Measurements from ENCODE around the gene ANKRD13B.

The ANKRD13B gene

GRCh38 chr17:29592850-29593551, at the start of gene ANKRD13B:
Gene ANKRD13B (plus strand): TSS chr17:29593132. CDS start chr17:29593622, 490 bp downstream.
- TF ChIP-seq CTCF (IDR thresholded peaks at IDR 0.05; ENCODE audit: low read depth, low read length) (no peak), EZH2phosphoT487 (IDR thresholded peaks at IDR 0.05; ENCODE audit: low read depth) (no peak)
- Histone ChIP-seq H3K4me3 (ENCODE audit: low read length) (peak within 1 kb of the TSS; percentile 90), H3K36me3 (replicated peaks; ENCODE audit: low read depth, low read length) (no peaks in the 10 kb centered on the region), H3K9me3 (ENCODE audit: insufficient read depth, low read length) (no peaks in the 10 kb centered on the region), H3K9ac (ENCODE audit: low read length) (peak within 1 kb of the TSS; percentile 67), H2AFZ (ENCODE audit: low read depth, low read length) (peak within 1 kb of the TSS; percentile 77), H3K4me2 (ENCODE audit: low read length) (peak within 1 kb of the TSS; percentile 98), H4K20me1 (ENCODE audit: insufficient read depth, low read length) (peaks cover 7% of the 10 kb centered on the region), H3K4me1 (ENCODE audit: low read length) (peaks cover 34% of the 10 kb centered on the region), H3K79me2 (ENCODE audit: low read length) (peaks cover 63% of the 10 kb centered on the region), H3K27ac (ENCODE audit: low read length) (peak within 1 kb of the TSS; percentile 75), H3K27me3 (ENCODE audit: low read depth, low read length) (no peaks in the 10 kb centered on the region)

- H3K9ac ChIP-seq (ENCODE audit: low read length) = no peak overlapping the region
- TF ChIP-seq CTCF (IDR thresholded peaks at IDR 0.05; ENCODE audit: low read depth, low read length) = no peak
- TF ChIP-seq EZH2phosphoT487 (IDR thresholded peaks at IDR 0.05; ENCODE audit: low read depth) = no peak
- H3K79me2 ChIP-seq (ENCODE audit: low read length) = no peaks in the 10 kb centered on the region
- H3K36me3 ChIP-seq (replicated peaks; ENCODE audit: low read depth, low read length) = peaks cover 20% of the 10 kb centered on the region
- H3K4me3 ChIP-seq (ENCODE audit: low read length) = no peak overlapping the region
- H3K9me3 ChIP-seq (ENCODE audit: insufficient read depth, low read length) = no peaks in the 10 kb centered on the region
- H3K4me1 ChIP-seq (ENCODE audit: low read length) = peaks cover 3% of the 10 kb centered on the region
- H2AFZ ChIP-seq (ENCODE audit: low read depth, low read length) = no peak overlapping the region
- H3K4me2 ChIP-seq (ENCODE audit: low read length) = no peak overlapping the region
- H3K27ac ChIP-seq (ENCODE audit: low read length) = no peak overlapping the region
- H4K20me1 ChIP-seq (ENCODE audit: insufficient read depth, low read length) = no peaks in the 10 kb centered on the region
- H3K27me3 ChIP-seq (ENCODE audit: low read depth, low read length) = no peaks in the 10 kb centered on the region
Observed at GRCh38 chr17:29544066-29544465, 48.9 kb upstream of the ANKRD13B start.

DNA sequence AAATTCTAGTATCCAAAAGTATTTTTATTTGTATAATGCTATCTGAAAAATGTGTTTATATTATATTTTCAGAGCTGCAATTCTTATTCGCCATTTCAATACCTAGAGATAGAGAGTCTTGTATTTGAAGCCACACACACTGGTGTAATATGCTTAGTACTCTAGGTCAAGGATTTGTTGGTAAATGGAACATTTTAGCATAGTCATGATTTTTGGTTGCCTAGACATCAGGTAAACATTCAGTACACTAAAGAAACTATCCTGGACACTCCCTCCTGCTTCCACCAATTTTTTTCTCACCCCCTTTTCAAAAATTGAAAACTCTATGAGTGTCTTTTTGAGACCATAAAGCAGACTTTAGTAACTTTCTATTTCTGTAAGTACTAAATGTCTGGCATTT, 46.8 kb upstream of the ANKRD13B start:
- Histone ChIP-seq H4K20me1 (ENCODE audit: insufficient read depth, low read length) (no peaks in the 10 kb centered on the region; the same call in 1 of the 2 replicates), H3K27ac (ENCODE audit: low read length) (no peak overlapping the region), H2AFZ (ENCODE audit: low read depth, low read length) (no peak overlapping the region), H3K79me2 (ENCODE audit: low read length) (no peaks in the 10 kb centered on the region), H3K4me1 (ENCODE audit: low read length) (peaks cover 6% of the 10 kb centered on the region), H3K4me2 (ENCODE audit: low read length) (no peak overlapping the region), H3K27me3 (ENCODE audit: low read depth, low read length) (no peaks in the 10 kb centered on the region), H3K9me3 (ENCODE audit: insufficient read depth, low read length) (no peaks in the 10 kb centered on the region), H3K9ac (ENCODE audit: low read length) (no peak overlapping the region), H3K36me3 (replicated peaks; ENCODE audit: low read depth, low read length) (peaks cover 21% of the 10 kb centered on the region), H3K4me3 (ENCODE audit: low read length) (no peak overlapping the region)
- no peak for TF ChIP-seq CTCF (IDR thresholded peaks at IDR 0.05; ENCODE audit: low read depth, low read length)
- TF ChIP-seq EZH2phosphoT487 (IDR thresholded peaks at IDR 0.05; ENCODE audit: low read depth) = no peak

GRCh38 chr17:29546830-29547229, 46.1 kb upstream of the ANKRD13B start:
- Histone ChIP-seq H2AFZ (ENCODE audit: low read depth, low read length) (no peak overlapping the region), H3K79me2 (ENCODE audit: low read length) (no peaks in the 10 kb centered on the region), H3K4me3 (ENCODE audit: low read length) (no peak overlapping the region), H3K36me3 (replicated peaks; ENCODE audit: low read depth, low read length) (peaks cover 28% of the 10 kb centered on the region), H3K27me3 (ENCODE audit: low read depth, low read length) (no peaks in the 10 kb centered on the region), H3K27ac (ENCODE audit: low read length) (no peak overlapping the region), H3K4me1 (ENCODE audit: low read length) (peaks cover 6% of the 10 kb centered on the region), H3K9ac (ENCODE audit: low read length) (no peak overlapping the region), H4K20me1 (ENCODE audit: insufficient read depth, low read length) (no peaks in the 10 kb centered on the region; the same call in 1 of the 2 replicates), H3K4me2 (ENCODE audit: low read length) (no peak overlapping the region), H3K9me3 (ENCODE audit: insufficient read depth, low read length) (no peaks in the 10 kb centered on the region)
- TF ChIP-seq EZH2phosphoT487 (IDR thresholded peaks at IDR 0.05; ENCODE audit: low read depth) = no peak
- TF ChIP-seq CTCF (IDR thresholded peaks at IDR 0.05; ENCODE audit: low read depth, low read length) = no peak
